HG03521 (cell line): ENCODE data around the gene TECTB.
"Not testable (repeated sequence)": the region's sequence is repeated elsewhere in the genome, so short reads cannot be mapped to it uniquely, and the experiment has no call there.

Experiments used
- ATAC-seq: cut with Tn5 transposase; IDR thresholded peaks from one replicate; pipeline ENCODE4 v1.9.1; 2021; ENCODE audit warnings: mild to moderate bottlenecking, moderate library complexity; ENCODE audit not compliant: unreplicated experiment

The TECTB gene

DNA sequence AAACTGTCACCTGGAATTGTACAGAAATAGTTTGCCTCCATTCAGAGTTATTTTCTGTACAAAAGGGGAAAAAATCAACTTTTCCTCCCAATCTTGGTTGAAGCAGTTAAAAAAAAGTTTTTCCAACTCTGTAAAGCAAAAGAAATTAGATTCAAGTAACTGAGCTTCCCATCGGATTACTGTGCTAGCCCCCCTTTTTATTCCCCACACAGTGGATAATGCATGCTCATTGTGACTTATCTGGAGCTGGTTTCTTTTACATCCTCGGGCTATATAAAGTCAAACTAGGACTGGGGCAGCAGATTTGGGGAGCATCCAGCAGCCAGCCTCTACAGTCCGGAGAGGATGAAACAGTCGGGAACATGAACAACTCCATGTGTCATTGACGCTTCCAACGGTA lies at the start of gene TECTB:
TSS of gene TECTB (plus strand) at position 301 of the 400 bp plus-strand sequence. CDS start 335 bp downstream, outside the sequence.
- no peak for ATAC-seq

DNA sequence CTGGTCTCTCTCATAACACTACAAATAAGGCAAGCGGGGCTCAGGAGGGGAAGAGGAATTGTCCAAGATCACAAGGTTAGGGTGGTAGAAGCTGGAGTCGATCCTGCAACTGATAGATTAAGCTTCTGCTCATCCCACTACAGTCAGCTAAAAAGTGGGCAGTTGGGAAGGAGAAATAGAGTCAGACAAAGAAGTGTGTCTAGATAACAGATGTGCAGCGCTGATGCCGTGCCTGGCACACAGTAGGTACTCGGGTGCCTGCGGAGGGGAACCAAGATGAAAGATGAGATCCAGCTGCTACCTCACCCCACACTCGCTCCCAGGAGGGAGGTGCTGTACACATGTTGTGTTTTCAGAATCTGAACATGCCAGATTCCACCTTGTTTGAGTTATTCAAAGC lies 48.1 kb upstream of the TECTB start:
- ATAC-seq = no peak

DNA sequence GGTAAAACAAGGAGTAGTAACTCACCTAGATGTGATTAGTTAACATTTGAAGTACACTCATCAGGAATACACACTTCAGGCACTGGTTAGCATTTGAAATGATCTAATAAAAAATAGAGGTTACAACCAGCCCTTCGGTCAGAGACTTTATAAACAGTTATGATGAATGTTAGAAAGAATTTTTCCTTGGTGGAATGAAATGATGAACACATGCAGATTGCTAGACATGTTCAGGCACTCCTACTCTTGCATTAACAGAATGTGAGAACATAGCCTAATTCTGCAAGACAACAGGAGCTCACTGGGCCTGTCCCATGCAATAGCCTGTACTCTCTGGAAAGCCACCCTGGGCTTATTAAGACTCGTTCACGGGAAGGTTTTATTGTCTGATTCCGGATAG lies 47.3 kb upstream of the TECTB start:
- no peak for ATAC-seq

DNA sequence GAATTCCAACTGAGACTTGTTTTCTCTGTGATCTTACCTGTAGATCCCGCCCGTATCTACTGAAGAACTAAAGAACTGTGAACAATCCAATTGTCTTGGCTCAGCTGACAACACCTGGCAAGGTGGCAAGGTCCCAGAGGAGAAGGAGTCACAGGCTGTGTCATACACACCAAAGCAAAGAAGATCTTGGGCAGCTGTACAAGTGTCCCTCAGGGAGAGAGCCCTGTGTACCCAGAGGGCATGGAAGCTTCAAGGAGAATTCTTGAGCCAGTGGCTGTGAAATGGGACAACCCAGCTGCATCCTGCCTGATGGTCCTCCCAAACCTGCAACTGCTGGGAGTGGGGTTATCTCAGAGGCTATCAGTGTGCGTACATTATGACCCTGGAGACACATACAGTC lies 46.7 kb upstream of the TECTB start:
- no peak for ATAC-seq

DNA sequence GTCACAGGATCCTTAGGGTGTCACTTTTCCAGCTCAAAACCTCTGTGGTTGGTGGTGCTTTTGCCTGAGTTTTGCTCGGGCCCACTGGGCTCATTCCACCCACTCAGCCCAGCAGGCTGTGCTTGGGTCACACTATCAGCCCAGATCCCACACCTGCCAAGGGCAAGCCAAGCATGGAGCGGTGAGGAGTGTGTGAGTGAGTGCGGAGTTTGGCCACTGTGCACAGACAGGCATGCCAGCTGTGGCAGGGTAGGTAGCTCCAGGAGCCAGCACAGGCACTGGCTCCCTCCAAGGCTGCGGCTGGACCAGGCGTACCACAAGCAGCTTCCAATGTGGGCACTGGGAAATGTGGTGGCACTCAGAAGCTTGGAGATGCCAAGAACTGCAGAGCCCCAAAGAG lies 43.9 kb upstream of the TECTB start:
- no peak for ATAC-seq

DNA sequence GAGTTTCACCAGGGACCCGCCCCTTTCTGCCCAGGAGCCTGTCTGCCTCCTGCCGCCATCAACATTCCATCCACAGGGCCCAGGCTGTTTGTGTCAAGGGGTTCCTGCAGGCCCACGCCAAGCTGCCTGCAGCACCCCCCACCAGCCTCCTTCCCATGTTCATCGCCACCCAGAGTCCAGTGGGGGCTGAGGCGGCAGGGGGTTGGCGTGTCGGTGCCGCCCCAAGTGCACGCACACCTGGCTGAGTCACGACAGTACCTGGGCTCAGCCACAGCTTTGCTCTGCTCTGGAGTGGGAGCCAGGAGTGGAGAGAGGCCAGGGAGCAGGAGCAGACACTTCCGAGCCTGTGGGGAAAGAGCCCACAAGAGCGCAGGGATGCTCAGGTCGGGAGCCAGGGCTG lies 42.8 kb upstream of the TECTB start:
- no peak for ATAC-seq

DNA sequence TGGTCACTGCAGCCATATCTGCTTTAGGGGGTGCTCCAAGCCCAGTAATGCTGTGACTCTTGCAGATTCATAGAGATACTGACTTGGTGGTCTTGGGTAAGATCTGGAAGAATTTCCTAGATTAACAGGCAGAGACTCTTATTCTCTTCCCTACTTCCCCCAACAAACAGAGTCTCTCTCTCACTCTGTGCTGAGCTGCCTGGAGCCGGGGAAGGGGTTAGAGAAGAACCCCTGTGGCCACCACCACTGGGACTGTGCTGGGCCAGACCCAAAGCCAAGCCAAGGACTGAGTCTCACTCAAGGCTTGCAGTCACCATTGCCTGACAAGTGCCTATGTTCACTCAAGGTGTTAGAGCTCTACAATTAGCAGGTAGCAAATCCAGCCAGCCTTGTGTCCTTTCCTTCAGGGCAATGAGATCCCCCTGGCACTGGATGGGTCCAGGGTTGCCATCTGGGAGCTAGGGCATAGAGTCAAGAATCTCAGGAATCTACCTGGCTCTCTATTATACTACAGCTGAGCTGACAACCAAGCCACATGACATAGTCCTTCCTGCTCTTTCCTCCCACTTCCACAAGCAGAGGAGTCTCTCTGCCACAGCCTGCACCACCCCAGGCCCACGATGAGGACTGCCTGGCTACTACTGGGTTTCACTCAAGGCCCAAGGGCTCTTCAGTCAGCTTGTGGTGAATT lies 41.4 kb upstream of the TECTB start:
- no peak for ATAC-seq

DNA sequence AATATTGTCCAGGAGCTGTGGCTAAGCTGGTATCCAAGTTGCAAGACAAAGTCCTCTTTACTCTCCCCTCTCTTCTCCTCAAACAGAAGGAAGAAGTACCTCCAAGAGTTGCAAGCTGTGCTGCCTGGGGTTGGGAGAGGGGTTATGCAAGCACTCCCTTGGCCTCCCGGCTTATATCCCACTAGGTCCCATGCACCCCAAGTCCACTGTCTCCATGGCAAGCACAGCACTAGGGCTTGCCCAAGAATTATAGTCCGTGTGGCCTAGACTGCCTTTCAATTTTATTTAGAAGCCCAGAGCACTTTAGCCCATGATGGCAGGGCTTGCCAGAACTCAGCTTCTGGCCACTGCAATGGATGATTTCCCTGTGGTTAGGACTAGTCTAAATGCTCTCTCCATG lies 40.4 kb upstream of the TECTB start:
- ATAC-seq = no peak

DNA sequence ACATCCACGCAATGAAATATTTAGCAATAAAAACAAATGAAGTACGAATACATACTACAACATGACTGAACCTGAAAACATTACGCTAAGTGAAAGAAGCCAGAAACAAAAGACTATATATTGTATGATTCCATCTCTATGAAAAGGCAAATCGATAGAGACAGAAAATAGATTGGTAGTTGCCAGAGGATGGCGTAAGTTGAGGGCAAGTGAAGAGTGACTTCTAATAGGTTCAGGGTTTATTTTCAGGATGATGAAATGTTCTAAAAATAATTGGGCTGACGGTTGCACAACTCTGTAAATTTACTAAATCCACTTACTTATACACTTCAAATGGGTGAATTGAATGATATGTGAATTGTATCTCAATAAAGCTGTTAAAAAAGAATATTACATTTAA lies 39.5 kb upstream of the TECTB start:
- no peak for ATAC-seq

DNA sequence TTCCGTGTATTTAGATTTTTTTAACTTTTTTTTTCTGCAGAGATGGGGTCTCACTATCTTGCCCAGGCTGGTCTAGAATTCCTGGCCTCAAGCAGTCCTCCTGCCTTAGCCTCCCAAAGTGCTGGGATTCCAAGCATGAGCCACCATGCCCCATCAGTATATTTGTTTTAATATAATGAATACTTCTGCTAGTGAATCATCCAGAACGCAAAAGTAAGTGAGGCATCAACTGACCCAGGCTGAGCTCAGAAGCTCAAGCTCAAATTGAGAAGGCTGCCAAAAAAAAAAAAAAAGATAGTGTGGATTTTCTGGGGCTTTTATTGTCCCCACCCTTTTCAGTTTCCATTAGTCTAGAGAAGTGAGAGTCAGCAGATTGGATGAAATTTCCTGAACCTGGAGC lies 39.0 kb upstream of the TECTB start:
- ATAC-seq = no peak

DNA sequence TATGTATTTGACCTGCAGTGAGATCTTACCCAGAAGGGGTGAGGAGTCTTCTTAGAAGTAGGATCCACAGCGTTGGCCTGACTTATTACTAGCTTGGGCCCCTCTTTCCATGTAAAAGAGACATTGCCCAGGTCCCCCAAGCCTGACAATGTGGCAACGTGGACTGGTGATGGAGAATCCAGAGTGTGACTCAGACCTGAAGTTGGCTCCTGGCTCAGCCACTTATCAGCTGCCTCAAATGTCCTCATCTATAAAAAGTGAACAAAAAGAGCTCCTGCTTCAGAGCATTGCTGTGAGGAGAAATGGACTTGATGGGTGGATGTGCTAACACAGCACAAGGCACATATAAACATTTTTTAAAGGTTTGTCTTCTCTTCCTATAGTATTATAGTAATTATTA lies 35.4 kb upstream of the TECTB start:
- no peak for ATAC-seq

DNA sequence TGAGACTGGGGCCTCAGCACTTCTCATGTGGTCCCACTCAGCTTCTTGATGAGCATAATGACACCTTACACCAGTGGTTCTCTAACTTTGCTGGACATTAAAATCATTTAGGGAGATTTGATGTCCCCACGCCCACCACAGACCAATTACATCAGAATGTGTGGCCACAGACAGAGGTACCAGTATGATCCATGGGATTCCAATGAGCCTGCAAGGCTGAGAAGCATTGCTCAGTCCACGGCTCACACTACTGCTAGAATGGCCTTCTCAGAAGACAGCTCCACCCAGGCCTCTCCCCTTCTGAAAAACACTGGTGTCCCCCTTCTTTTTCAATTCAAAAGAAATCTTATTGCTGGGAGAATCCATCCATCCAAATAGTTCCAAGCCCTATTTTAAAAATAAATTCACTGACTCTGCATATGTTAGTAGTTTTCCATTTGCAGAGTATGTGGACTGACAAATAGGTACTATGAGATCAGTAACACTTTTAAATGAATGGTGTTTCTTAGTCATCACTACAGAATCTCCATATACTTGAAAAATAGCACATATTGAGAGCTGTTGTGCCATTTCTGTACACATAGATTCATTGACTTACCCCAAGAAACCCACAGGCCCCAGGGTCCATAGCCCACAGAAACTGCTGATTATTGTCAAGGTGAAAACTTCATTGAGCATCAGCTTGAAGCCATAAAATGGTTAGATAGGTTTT lies 34.5 kb upstream of the TECTB start:
- ATAC-seq = no peak

DNA sequence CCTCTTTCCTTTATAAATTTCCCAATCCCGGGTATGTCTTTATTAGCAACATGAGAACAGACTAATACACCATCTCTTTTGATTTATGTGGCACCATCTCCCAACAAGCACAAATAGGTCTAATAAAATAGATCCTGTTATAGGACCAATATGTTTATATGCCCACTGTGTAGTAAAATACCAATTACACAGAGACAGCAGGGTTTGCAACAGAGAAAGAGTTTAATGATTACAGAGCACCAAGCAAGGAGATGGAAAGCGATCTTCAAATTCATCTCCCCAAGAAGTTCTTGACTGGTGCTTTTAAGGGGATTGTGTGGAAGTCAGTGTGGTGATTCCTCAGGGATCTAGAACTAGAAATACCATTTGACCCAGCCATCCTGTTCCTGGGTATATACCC lies 33.5 kb upstream of the TECTB start:
- no peak for ATAC-seq

DNA sequence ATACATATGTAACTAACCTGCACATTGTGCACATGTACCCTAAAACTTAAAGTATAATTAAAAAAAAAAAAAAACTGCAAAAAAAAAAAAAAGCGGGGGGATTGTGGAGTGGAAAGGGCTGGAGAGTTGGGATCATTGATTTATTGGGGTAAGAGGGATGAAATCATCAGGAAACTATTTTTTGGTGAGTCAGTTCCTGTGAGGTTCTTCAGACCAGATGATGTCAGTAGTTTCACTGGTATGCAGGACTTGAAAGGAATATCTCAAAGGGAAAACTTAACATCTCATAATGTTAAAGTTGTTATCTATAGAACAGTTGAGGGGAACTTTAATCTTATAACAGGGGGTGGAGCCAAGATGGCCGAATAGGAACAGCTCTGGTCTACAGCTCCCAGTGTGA lies 32.6 kb upstream of the TECTB start:
- no peak for ATAC-seq

DNA sequence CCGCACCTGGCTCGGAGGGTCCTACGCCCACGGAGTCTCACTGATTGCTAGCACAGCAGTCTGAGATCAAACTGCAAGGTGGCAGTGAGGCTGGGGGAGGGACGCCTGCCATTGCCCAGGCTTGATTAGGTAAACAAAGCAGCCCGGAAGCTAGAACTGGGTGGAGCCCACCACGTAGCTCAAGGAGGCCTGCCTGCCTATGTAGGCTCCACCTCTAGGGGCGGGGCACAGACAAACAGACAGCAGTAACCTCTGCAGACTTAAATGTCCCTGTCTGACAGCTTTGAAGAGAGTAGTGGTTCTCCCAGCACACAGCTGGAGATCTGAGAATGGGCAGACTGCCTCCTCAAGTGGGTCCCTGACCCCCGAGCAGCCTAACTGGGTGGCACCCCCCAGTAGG lies 32.0 kb upstream of the TECTB start:
- not testable (repeated sequence) for ATAC-seq

DNA sequence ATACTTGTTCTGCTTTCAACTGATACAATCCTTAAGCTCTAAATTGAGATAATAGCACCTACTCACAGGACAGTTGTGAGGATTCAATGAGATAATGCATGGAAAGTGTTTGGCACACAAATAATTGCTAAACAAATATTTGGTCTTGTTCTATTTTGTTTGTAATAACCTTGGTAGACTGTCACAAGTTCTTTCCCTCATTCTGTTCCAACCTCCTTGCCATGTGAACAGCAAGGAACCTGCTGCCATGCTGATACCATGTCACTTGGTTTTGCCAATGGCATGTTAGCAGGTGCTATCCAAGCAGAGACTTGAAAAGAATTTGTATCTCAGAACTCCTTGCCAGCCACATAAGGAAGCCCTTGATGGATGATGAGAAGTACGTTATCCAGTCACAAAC lies 24.8 kb upstream of the TECTB start:
- no peak for ATAC-seq

DNA sequence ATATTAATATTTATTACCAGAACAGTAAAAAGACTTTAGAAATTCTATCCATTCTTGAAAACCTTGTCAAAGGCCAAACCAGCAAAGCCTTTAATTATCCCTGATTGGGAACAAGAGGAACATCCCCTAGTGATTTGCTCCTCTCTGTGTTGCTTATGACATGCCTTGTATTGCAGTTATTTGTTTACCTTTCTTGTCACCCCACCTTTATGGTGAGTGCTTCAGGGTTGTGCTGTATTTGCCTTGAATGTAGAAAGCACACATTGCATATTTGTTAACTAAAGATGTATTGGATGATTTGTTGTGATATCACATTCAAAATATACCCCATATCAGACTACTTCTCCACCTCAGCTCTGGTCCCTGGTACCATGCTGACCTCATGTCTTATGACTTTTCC lies 23.5 kb upstream of the TECTB start:
- ATAC-seq = no peak

DNA sequence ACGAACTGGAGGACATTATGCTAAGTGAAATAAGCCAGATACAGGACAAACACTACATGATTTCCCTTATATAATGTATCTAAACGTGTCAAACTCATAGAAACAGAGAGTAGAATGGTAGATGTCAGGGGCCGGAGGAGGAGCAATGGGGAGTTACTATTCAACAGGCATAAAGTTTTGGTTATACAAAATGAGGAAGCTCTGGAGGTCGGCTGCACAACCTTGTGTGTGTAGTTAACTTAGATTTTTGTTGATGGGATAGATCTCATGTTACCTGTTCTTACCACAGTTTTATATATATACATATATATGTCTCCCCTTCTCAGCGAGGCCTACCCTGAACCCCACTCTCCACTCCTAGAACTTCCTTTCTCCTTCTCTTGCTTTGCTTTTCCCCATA lies 22.4 kb upstream of the TECTB start:
- no peak for ATAC-seq

DNA sequence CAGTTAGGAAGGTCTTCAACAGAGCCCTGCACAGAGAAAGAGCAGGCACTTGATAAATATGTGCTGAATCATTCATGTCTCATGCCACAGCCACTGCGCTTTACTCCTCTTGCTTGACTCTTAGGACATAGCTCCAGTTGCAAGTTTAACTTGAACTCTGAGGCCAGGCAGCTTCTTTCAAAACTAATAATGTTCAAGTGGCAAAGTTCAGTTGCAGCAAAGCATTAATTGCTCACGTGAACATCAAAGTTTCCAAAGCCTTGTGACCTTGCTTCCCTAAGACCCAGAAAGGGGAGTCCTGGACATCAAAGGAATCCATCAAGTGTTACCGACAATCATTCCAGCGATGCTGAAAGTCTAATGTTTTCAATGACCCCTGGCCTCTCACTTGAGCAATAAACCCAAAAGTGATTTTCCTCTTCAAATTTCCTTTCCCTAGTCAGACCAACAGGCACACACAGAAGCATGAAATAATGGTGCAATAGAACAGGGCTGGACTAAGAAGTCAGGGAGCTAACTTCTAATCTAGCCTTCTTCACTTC lies 21.8 kb upstream of the TECTB start:
- no peak for ATAC-seq

DNA sequence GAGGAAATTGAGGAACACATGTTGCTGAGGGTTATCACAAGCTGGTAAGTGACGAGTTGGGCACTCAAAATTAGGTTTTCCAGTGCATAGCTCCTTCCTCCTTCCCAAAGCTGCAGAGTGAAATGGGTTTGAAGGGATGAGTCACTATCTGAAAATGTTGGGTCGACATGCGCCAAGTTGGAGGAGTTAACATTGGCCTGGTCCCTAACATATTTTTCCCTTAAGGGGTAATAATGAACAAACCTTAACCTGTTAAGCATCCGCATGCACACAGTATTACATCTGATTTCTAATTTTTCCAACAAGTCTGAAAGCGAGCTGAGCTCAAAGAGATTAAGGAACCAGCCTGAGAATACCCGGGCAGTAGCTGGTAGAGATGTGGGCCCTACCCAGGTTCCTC lies 20.7 kb upstream of the TECTB start:
- ATAC-seq = no peak

DNA sequence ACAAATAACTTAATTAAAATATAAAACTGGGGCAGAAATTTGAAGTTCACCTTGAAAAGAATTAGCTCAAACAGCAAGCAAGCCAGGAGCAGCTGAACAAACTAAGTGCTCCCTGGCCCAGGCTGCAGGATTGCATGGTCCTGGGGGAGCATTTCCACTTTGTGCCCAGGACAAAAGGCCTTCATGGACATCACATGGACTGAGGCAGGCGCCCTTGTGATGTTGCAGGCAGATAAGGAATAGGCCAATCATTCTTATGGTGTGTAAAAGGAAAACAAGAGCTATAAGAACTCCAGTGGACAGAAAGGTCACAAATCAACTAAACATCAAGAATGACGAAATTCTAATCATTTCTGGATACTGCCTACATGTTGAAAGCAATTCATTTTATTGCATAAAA lies 17.5 kb upstream of the TECTB start:
- ATAC-seq = no peak

DNA sequence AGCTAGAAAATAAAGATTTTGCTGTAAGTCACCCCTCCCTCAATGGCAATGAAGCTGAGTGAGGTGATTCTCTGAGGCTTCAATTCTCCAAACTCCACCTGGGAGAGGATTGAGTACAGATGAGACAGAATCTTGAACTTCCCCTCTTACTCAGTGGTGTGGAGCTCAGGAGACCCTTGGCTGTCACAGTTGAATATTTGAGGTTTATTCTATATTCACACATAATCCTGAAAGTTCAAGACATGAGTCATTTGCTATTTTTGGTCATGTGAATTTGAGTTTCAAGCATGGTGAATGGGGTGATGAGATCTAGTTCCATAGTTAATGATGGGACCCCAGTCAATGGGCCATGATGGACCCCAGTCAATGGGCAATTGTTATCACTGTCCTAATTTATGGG lies 13.9 kb upstream of the TECTB start:
- no peak for ATAC-seq

DNA sequence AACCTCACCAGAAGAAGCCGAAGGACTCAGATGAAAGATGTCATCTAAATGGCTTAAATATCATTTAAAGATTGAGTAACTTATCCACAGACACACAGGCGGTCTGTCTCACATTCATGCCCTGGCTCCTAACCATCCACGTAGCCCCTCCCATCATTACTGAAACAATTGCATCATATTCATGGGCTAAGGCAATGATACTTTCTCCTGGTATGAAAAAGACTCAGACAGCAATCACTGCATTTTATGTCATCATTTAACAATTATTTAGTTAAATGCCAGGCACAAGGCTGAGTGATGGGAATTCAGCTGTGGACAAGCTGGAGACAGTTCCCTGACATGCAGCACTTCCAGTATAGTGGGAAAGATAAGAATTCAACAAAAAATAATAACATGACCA lies 11.2 kb upstream of the TECTB start:
- ATAC-seq = no peak
